HG03139 (cell line): ENCODE measurements around the gene GALNT10.

Source experiments
- ATAC-seq: cut with Tn5 transposase; IDR thresholded peaks from one replicate; pipeline ENCODE4 v1.9.1; 2021; ENCODE audit not compliant: unreplicated experiment

GALNT10 gene

DNA sequence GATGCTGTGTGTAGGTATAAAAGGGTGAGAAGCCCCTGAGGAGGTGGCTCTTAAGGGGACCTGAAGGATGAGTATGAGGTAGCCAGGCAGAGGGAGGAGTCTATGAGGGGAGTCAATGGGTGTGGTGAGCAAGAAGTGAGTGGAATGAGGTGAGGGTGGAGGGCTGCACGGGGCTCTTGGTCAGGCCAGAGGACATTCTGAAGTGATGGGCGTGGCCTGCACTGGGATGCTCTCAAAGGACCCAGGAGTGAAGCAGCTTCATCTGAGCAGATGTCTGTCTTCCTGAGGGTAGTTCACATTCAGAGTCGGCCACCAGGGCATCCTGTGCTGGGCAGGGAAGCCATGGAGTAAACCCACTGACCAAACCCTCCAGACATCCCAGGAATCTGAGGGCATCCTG is 210.1 kb downstream of the GALNT10 start:
- ATAC-seq, result no peak

DNA sequence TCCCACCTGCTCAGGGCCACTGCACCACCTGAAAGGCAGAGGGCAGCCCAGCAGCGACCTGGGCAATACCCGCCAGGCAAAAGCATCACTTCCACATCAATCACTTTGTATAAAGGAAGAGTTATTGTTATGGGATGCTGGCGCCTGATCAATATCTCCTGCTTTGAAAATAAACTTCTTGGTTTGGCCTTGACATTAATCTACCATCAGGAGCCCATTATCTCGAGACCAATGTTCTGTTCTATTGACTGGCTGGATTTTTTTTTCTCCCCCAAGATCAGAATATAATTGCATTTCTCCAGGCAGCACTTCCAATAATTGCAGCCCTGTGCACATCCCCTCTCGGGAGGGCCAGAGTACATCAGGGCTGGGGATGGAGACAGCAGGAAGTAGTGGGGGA is 210.8 kb downstream of the GALNT10 start:
- no peak for ATAC-seq

DNA sequence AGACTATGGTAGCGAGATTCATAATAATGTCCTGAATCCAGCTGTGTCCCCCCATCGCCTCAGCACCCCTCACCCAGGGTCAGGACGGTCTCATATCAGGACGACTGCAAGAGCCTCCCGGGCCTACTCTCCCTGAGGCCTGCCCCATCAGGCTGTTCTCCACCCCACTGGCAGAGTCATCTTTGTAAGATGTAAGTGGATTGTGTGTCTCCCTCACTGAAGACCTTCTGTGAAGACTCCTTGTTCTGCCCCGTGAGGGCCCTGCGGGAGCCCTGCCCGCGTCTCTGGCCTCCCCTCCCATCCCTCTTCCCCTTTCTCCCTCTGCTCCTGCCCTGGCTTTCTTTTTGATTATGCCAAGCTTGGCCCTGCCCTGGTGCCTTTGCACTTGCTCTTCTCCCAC is 211.4 kb downstream of the GALNT10 start:
- no peak for ATAC-seq

DNA sequence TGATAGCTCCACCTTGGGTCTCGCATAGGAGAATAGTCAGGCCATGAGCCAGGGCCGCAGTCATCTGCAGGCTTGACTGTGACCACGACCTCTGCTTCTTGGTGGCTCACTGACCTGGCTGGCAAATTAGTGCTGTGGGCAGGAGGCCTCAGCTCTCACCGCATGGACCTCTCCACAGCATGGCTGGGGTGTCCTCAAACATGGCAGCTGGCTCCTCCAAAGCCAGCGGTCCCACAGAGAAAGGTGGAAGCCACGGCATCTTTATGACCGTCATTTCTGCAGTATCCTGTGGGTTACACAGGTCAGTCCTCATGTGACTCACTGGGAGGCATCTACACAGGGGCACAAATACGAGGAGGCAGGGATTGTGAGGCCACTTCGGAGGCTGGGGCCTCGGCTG is 212.1 kb downstream of the GALNT10 start:
- no peak for ATAC-seq

DNA sequence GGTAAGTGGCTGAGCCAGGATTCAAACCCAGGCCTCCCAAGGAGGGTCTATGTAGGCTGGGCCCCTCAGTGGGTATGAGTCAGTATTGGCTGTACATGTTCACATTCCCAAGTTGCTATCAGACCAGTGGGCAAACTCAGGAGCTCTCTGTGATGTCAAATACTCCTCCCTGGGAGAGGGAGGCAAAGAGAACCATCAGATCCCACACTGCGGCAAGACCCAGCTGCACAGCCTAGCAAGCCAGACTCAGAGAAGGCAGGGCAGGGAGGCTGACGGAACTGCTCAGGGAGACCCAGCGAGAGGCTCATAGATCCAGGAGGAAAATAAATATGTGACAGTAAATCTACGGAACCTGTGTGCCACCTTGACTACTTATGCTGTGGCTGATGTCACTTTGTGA is 212.7 kb downstream of the GALNT10 start:
- ATAC-seq, result no peak

DNA sequence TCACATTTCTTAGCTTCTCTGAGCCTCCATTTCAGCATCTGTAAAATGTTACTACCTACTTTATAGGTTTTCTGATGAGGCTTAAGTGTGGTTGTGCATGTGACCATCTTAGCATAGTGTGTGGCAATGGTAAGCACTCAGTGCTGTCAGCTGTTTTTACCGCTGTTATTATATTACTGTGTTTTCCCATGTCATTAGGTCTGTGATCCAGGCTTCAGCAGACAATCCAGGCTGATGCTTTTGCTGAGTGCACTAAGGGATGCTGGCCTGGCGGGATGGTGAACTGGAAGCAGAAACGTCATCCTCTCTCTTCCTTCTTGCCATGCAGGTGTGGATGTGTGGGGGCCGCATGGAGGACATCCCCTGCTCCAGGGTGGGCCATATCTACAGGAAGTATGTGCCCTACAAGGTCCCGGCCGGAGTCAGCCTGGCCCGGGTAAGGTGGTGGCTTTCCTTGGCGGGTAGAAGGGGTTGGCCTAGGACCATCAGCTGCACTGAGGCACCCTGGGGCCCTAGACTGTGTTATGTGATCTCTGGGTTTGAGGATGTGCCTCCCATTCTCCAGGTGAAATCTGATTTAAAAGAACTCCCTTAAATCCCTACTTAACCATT is 213.3 kb downstream of the GALNT10 start:
- ATAC-seq, result no peak

DNA sequence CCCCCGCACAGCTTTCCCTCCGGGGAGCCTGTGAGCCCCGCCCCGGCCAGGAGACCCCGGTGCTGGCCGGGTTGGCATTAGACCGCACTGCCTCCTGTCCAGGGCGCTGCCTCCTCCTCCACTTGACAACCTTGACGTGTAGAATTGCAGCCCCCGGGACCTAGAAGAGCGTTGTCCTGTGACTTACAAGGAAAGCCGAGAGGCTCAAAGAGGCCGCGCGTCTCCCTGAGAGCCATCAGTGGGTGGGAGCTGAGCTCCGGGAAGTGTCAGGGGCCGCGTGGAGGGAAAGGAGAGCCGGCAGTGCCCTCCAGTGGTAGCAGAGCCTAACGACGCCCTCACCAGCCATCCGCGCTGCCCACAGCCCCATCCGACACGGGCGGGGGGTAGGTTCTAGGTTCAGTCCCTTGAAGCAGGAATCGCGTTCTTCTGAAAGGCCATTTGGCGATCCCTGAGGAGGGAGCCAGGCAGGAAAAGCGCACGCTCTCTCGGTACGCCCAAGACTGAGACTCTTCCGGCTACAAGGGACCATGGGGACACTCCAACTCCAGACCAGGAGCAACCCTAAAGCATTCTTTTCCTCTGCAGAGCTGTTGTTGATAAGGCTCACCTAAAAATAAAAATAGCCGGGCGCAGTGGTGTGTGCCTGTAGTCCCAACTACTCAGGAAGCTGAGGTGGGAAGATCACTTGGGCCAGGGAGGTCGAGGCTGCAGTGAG is 214.7 kb downstream of the GALNT10 start:
- ATAC-seq, result peak; percentile 98

DNA sequence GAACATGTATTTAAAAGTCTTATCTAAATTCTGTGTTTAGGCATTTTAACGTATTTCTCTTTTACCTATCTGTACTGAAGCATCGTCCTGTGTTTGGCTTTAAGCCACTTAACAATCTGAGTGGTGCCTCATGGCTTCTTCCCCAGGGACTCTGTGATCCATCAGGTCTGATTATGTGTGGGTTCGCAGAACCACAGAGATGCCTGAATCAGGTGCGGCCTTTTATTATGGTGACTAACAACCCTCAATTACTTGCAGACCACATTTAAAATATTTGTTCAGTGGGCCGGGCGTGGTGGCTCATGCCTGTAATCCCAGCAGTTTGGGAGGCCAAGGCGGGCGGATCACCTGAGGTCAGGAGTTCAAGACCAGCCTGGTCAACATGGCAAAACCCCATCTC is 215.7 kb downstream of the GALNT10 start:
- ATAC-seq, result no peak

DNA sequence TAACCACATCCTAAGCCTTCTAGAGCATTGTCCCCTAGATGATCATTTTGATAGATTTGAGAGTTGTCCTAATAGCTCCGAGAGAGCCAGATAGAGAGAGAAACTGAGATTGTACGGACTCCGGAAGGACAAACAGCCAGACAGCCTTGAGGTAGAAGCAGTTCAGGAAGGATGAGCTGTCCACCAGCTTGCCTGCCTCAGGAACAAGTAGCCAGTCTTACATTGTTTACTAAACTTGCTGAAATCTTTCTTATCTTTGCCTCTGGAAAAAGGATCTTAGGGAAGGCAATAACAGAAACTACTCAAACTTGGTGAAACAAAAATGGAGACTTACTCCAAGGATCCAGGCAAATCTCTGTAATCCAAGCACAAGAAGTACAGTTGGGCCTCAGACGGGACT is 216.3 kb downstream of the GALNT10 start:
- ATAC-seq, result no peak

DNA sequence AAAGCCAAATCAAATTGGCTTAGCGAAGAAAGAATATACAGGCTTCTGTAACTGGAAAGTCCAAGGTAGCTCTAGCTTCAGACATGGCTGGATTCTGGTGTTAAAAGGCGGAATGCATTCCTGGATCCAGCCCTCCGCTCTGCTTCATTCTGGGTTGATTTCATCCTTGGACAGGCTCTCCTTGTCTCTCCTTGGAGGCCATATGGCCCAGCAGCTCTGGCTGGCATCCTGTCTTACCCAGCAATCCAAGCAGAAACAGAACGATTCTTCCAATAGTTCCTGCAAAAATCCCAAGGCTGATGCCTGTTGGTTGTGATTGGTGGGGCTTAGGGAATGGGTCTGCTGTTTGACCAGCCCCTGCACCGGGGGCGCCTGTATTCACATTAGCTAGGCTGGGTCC is 218.3 kb downstream of the GALNT10 start:
- ATAC-seq, result no peak

DNA sequence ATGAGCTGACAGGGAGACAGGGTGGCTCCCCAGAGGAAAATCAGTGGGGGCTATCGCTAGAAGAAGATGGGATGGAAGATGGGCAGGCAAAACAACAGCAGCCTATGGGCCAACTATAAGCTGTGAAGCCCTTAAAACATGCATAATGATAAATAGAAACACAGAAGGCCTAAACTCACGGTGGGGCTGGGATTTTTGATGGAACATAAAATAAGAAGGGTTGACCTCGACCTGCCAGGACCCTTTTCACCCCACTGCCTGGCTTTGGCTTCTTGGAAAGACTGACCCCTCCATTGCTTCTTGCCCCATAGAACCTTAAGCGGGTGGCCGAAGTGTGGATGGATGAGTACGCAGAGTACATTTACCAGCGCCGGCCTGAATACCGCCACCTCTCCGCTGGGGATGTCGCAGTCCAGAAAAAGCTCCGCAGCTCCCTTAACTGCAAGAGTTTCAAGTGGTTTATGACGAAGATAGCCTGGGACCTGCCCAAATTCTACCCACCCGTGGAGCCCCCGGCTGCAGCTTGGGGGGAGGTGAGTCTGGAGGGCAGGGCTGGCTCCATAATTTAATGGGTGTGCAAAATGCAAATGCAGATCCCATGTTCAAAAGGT is 218.8 kb downstream of the GALNT10 start:
- no peak for ATAC-seq

DNA sequence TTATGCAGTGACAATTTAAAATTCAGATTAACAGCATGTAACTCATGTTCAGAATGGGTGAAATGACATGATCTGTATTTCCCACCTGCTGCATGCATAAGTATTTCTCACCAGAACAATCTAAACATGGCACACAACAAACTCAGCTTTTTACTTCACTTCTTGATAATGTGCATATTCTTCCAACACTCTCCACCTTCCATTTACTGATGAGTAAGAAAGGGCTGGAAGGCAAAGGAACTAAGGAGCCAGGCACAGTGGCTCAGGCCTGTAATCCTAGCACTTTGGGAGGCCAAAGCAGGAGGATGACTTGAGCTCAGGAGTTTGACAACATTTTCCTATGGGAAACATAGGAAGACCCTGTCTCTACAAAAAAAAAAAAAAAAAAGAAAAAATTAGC is 219.5 kb downstream of the GALNT10 start:
- no peak for ATAC-seq

DNA sequence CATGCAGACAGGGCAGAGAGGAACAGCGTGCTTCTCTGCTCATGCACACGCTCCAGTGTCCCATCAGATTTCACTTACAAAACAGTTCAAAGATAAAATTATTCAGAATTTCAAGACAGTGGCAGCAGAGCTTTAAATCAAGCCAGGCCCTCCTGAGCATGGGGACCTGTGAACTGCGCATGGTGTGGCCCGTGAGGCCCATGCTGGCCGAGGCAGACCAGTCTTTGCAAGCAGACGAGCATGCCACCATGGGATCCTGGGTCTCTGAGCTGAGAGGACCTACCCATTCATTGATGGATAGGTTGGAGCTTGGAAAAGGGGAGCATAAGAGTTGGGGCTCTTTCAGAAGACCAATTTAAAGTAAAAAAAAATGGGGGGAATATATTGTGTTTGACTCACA is 220.3 kb downstream of the GALNT10 start:
- no peak for ATAC-seq

DNA sequence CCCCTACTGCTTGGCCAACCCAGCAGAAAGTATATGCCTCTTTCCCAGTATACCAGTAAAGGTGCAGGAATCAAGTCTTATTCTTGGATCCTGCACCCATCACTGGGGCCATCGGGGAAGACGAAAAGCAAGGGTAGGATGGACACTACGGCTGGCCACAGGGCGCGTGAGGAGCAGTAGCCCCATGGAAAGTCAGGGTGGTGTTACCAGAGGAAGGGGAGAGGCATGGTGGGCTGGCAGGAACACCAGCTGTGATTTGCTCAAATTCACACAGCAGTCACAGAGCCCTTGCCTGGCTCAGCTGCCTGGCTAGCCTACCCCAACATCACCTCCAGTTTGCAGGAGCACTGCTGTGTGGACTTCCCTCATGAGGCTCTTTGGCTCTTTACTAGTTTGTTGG is 220.8 kb downstream of the GALNT10 start:
- ATAC-seq, result no peak

DNA sequence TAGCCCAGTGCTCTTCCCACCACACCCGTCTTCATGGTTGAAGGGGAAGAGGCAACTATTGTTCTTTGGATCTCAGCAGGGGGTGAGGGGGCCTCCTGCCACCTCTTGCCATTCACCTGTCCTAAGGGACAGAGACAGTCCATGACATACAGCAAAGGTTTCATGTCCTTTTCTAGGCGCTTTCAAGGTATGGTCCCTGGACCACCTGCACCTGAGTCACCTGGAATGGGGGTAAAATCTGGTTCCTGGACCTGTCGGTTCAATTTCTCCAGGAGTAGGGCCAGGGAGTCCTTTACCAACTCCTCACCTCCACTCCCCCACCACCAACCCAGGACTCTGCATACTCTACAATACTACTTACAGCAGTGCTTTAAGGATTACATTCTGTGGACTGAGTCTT is 221.8 kb downstream of the GALNT10 start:
- no peak for ATAC-seq

DNA sequence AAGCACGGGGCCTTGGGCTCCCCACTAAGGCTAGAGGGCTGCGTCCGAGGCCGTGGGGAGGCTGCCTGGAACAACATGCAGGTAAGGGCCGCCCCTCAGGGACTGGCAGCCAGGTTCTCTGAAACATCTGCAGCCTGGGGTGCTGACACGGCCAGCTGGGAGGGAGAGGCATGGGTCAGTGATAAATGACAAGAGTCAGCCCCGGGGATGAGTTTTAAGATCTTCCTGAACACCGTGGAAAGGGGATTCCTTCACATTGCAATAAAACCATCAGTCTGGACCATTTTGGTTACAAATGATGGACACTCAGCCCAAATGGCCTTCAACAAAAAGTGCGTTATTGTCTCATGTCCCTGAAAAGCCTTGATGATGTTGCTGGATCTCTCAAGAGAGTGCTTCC is 222.4 kb downstream of the GALNT10 start:
- no peak for ATAC-seq

DNA sequence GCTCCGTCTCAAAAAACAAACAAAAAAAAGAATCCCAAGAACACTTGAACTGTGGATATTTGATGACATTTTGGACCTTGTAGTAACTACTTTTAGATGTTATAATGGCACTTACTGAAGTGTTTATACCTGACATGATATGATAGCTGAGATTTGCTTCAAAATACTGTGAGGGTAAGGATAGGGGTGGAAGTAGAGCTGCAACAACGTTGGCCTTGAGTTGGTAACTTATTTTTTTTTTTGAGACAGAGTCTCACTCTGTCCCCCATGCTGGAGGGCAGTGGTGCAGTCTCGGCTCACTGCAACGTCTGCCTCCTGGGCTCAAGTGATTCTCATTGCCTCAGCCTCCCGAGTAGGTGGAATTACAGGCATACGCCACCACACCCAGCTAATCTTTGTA is 224.6 kb downstream of the GALNT10 start:
- ATAC-seq, result no peak

DNA sequence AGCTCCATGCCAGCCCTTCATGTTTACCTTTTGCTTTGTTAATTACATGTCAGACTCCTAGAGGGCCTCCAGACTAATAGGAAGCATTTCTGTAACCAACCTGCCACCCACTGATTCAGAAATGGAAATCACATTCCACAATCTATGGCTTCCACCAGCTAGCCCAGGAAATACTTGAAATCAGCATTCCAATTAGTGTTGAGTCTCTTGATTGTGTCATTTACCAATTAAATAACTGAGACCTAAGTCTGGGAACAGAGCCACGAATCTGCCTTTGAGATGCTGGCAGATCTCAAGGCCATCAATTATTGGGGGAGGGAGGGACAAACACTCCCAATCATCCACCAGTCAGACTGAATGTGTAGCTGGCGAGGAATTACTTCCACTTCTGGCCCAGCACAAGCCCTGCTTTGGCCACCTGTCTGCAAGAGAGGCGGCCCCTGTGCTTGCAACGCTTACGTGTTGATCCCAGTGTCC is 227.8 kb downstream of the GALNT10 start:
- no peak for ATAC-seq

DNA sequence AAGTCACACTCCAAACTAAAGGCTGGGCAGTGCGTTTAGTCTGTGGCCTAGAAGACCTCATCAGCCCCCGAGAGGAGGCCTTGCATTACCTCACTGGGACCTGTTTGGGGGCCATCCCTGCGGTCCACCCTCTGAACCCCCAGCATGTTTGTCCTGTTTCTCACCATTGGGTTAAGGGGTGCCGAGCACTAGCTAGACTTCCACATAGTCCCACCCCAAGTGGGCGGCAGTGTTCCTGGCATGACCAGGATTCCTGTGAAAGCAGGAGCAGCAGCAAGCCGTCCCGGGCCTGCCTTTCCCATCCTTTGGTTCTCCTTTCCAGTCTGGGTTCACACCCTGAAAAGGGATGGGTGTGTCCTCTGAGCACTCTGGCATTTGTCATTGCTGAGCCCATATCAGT is 228.7 kb downstream of the GALNT10 start:
- ATAC-seq, result no peak

DNA sequence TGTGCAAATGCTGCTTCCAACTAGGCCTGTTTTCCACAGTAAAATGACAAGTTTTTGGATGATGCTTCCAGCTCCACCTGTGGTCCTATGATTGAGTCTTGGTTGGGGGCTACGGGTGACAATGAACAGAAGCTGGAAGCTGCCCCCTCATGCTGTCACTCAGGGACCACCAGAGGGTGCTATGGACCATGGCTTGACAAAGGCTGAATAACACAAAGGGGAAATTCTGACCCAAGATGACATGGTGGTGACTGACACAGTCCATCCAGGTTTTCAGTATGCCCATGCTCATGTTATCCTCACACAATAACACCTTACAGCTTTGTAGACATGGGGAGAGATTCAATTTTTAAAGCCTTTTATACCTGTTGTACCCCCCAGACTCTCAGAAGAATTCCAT is 231.3 kb downstream of the GALNT10 start:
- no peak for ATAC-seq

DNA sequence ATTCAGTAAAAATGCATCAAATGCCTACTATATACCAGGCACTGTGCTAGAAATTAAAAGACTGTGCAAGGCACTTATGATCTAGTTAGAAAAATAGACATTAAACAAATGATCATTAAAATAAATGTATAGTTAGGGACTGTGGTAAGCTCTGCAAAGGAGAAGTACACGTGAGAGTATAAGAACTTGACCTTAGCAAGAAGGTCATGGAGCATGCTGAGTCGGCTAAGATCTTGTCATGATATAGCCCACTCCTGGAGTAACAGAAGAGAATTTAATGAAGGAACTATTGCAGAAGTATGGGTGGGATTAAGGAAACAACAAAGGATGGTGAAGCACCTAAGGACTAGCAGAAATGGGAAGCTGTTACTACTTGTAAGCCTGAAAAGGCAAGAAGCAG is 231.8 kb downstream of the GALNT10 start:
- ATAC-seq, result no peak

DNA sequence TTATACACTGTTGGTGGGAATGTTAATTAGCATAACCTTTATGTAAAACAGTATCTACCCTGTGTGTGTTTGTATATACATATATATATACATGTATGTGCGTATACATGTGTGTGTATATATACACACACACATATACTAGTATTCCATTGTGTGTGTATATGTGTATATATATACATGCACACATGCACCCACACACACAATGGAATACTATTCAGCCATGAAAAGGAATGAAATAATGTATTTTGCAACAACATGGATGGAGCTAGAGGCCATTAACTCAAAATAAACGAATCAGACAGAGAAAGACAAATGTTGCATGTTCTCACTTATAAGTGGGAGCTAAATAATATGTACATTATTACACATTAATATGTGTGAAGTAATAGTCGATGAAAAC is 237.7 kb downstream of the GALNT10 start:
- ATAC-seq, result no peak

DNA sequence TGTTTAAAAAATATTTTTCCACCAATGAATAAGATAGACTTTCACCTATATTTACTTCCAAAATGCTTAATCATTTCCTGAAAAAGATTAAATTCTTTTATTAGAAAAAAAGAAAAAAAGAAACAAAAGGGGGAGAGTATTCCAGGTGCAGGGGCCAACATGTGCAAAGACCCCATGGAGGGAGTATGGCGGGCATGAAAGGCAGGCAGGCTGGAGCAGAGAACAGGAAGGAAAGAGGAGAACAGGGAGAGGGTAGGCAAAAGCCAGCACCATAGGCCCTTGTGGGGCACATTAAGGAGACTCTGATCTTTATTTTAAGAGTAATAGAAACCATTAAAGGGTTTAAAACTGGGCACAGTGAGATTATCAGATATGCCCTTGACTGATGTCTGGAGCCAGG is 238.8 kb downstream of the GALNT10 start:
- no peak for ATAC-seq
